Endodermal cell (in vitro differentiated cells): ENCODE data around the gene RETREG1. TPM values are rescaled to one million over a fixed set of nuclear protein-coding genes. Genes with fewer than 3 reads are reported as not detected.

Experiments
- DNase-seq: peaks from one replicate; pipeline ENCODE4 v3.0.0-alpha.2; 2017
- H3K27ac ChIP-seq: 2 replicates; pipeline ENCODE4 v1.5.1; 2013; ENCODE audit warnings: mild to moderate bottlenecking, low read depth, low read length, moderate library complexity
- H3K27me3 ChIP-seq: 2 replicates; pipeline ENCODE4 v1.6.1; 2013; ENCODE audit warnings: mild to moderate bottlenecking, low read length, moderate library complexity; ENCODE audit not compliant: insufficient read depth, control insufficient read depth, poor library complexity, severe bottlenecking
- H3K36me3 ChIP-seq: 2 replicates; pipeline ENCODE4 v1.7.0; 2013; ENCODE audit warnings: mild to moderate bottlenecking, low read length, moderate library complexity; ENCODE audit not compliant: control insufficient read depth, insufficient read depth
- H3K4me1 ChIP-seq: one replicate; pipeline ENCODE4 v1.7.0; 2013; ENCODE audit warnings: low read length; ENCODE audit not compliant: control insufficient read depth, insufficient read depth
- H3K4me3 ChIP-seq: 2 replicates; pipeline ENCODE4 v1.5.1; 2013; ENCODE audit warnings: mild to moderate bottlenecking, low read length, moderate library complexity
- H3K9ac ChIP-seq: 2 replicates; pipeline ENCODE4 v1.6.1; 2013; ENCODE audit warnings: mild to moderate bottlenecking, low read length, moderate library complexity; ENCODE audit not compliant: poor library complexity, severe bottlenecking; ENCODE audit errors: extremely low read depth
- H3K9me3 ChIP-seq: 2 replicates; pipeline ENCODE4 v1.6.1; 2013; ENCODE audit warnings: mild to moderate bottlenecking, low read length, moderate library complexity; ENCODE audit not compliant: control insufficient read depth
- H3K27ac Mint-ChIP-seq: 2 replicates; pipeline ENCODE4 v1.8.0; 2020; ENCODE audit warnings: mixed read lengths
- H3K27me3 Mint-ChIP-seq: 2 replicates; pipeline ENCODE4 v1.8.0; 2021; ENCODE audit warnings: mild to moderate bottlenecking, mixed read lengths; ENCODE audit not compliant: insufficient read depth
- H3K36me3 Mint-ChIP-seq: 2 replicates; pipeline ENCODE4 v1.8.0; 2020; ENCODE audit warnings: low read depth, mixed read lengths
- H3K4me1 Mint-ChIP-seq: 2 replicates; pipeline ENCODE4 v1.8.0; 2020; ENCODE audit warnings: mixed read lengths
- H3K4me3 Mint-ChIP-seq: 2 replicates; pipeline ENCODE4 v1.8.0; 2020; ENCODE audit warnings: mild to moderate bottlenecking, moderate library complexity, mixed read lengths
- H3K9me3 Mint-ChIP-seq: 2 replicates; pipeline ENCODE4 v1.8.0; 2020; ENCODE audit warnings: mild to moderate bottlenecking, mixed read lengths
- CTCF ChIP-seq: fragments of 200-600 bp; sonication (generic); conservative IDR thresholded peaks from 2 replicates; pipeline ENCODE4 v1.5.0; 2021; ENCODE audit warnings: antibody characterized with exemption, mild to moderate bottlenecking
- WGBS, 2 experiments: methylation state at CpG; one replicate each; pipeline versions ENCODE4 v1.1.5 to v1.1.7; 2013; ENCODE audit warnings: missing lambda C conversion rate in 2 of 2, mixed read lengths in 1 of 2; ENCODE audit not compliant: insufficient coverage in 1 of 2, insufficient read length in 1 of 2; 5-methylcytosine and 5-hydroxymethylcytosine counted together
- total RNA-seq, 2 donors: library from RNA; stranded (reverse); fragmentation: NEBNext Ultra II Directional in 1 of 2; extraction: Animal tissue kit (Norgen Biotek cat#: 25700) in 1 of 2; gene quantifications; 2 replicates in 1 of 2; 3 replicates in 1 of 2; pipeline ENCODE4 v1.2.1, GENCODE V29; 2021

Gene RETREG1
- total RNA-seq, 2 donors from 2014 or later, result 4.1 to 4.3 TPM

GRCh38 chr5:16557477-16557876 is 59.3 kb downstream of the RETREG1 start:
- no peak for DNase-seq
- H3K36me3 Mint-ChIP-seq, result no peaks in the 10 kb centered on the region
- no peak overlapping the region for H3K4me3 ChIP-seq
- no peaks in the 10 kb centered on the region for H3K36me3 ChIP-seq
- H3K4me1 Mint-ChIP-seq, result peaks cover 10% of the 10 kb centered on the region
- H3K27ac Mint-ChIP-seq, result no peak overlapping the region
- H3K27me3 ChIP-seq, result no peaks in the 10 kb centered on the region
- 89 to 96% methylated on average over 1 to 4 of the region's 4 CpGs for WGBS, 2 experiments
- H3K27me3 Mint-ChIP-seq, result no peaks in the 10 kb centered on the region
- no peak overlapping the region for H3K4me3 Mint-ChIP-seq
- H3K9me3 Mint-ChIP-seq, result no peaks in the 10 kb centered on the region
- H3K9ac ChIP-seq, result no peak overlapping the region
- no peaks in the 10 kb centered on the region for H3K4me1 ChIP-seq
- no peaks in the 10 kb centered on the region for H3K9me3 ChIP-seq
- no peak overlapping the region for H3K27ac ChIP-seq
- TF ChIP-seq CTCF, result no peak

- H3K27me3 ChIP-seq, result no peaks in the 10 kb centered on the region
- Mint-ChIP-seq H3K27ac (no peak overlapping the region), H3K4me1 (peaks cover 7% of the 10 kb centered on the region), H3K27me3 (peaks cover 4% of the 10 kb centered on the region), H3K4me3 (no peak overlapping the region), H3K9me3 (no peaks in the 10 kb centered on the region), H3K36me3 (no peaks in the 10 kb centered on the region)
- DNase-seq, result no peak
- no peaks in the 10 kb centered on the region for H3K4me1 ChIP-seq
- H3K9ac ChIP-seq, result no peak overlapping the region
- H3K9me3 ChIP-seq, result no peaks in the 10 kb centered on the region
- H3K36me3 ChIP-seq, result no peaks in the 10 kb centered on the region
- H3K4me3 ChIP-seq, result no peak overlapping the region
- no peak for TF ChIP-seq CTCF
- 87 to 90% methylated on average over 7 to 8 of the region's 8 CpGs for WGBS, 2 experiments
- no peak overlapping the region for H3K27ac ChIP-seq
Observed at GRCh38 chr5:16554110-16554509, 62.7 kb downstream of the RETREG1 start.

GRCh38 chr5:16552666-16553343 is 64.0 kb downstream of the RETREG1 start:
- H3K27me3 ChIP-seq, result no peaks in the 10 kb centered on the region
- H3K27me3 Mint-ChIP-seq, result peaks cover 4% of the 10 kb centered on the region
- H3K4me1 ChIP-seq, result no peaks in the 10 kb centered on the region
- no peak overlapping the region for H3K27ac Mint-ChIP-seq
- H3K9ac ChIP-seq, result no peak overlapping the region
- no peak overlapping the region for H3K4me3 ChIP-seq
- H3K4me3 Mint-ChIP-seq, result no peak overlapping the region
- 0 to 44% methylated on average over 1 to 7 of the region's 7 CpGs for whole genome bisulfite sequencing, 2 experiments
- peak; percentile 95 for DNase-seq
- peaks cover 3% of the 10 kb centered on the region for H3K4me1 Mint-ChIP-seq
- H3K9me3 Mint-ChIP-seq, result no peaks in the 10 kb centered on the region
- no peak overlapping the region for H3K27ac ChIP-seq
- no peaks in the 10 kb centered on the region for H3K36me3 ChIP-seq
- peak; percentile 96 for TF ChIP-seq CTCF
- no peaks in the 10 kb centered on the region for H3K36me3 Mint-ChIP-seq
- H3K9me3 ChIP-seq, result no peaks in the 10 kb centered on the region
